Panc1 (cell line): ENCODE data around the gene USP5. TPM values are rescaled to one million over a fixed set of nuclear protein-coding genes. Genes with fewer than 3 reads are reported as not detected.

Source experiments
- ATAC-seq: fragments of 200-7000 bp; cut with Tn5 transposase; 2 replicates; pipeline ENCODE4 v1.9.1; 2020; ENCODE audit warnings: mild to moderate bottlenecking, moderate library complexity
- BruUV-seq: library from RNA; stranded (reverse); fragments of 400-500 nt; replicated peaks from 2 replicates; lab custom pipeline; 2021; lab: Mats Ljungman, UMichigan
- CTCF ChIA-PET: fragments of 300-600 bp; sonication (Branson Sonifier 250); formaldehyde crosslinking; loops from one replicate; lab custom pipeline; 2022; ENCODE audit warnings: antibody characterized with exemption; lab: Charles Lee
- POLR2A ChIA-PET: fragments of 300-600 bp; sonication (Branson Sonifier 250); formaldehyde crosslinking; loops from one replicate; lab custom pipeline; 2022; ENCODE audit warnings: antibody characterized with exemption; lab: Charles Lee
- DNase-seq: peaks from one replicate; pipeline ENCODE4 v3.0.0-alpha.2; 2010; ENCODE audit warnings: low read depth, low spot score
- H3K27ac ChIP-seq: 2 replicates; pipeline ENCODE4 v1.5.1; 2011; ENCODE audit warnings: mild to moderate bottlenecking, low read length, inconsistent platforms
- H3K27me3 ChIP-seq: fragments of 200-500 bp; sonication (Bioruptor generic); 2 replicates; pipeline ENCODE4 v1.6.0; 2014; ENCODE audit warnings: low read length, inconsistent platforms; ENCODE audit not compliant: control insufficient read depth, insufficient read depth
- H3K36me3 ChIP-seq: fragments of 200-500 bp; sonication (Bioruptor generic); 2 replicates; pipeline ENCODE4 v1.5.1; 2014; ENCODE audit warnings: inconsistent platforms, mild to moderate bottlenecking, low read length, moderate library complexity; ENCODE audit not compliant: control insufficient read depth, insufficient read depth
- H3K4me1 ChIP-seq: 2 replicates; pipeline ENCODE4 v1.5.1; 2011; ENCODE audit warnings: inconsistent platforms, mild to moderate bottlenecking, low read length, moderate library complexity; ENCODE audit not compliant: control insufficient read depth, insufficient read depth
- H3K4me3 ChIP-seq, 2 experiments: 2 replicates each; pipeline ENCODE4 v1.5.1; 2011 to 2012; ENCODE audit warnings: low read depth in 2 of 2, low read length in 2 of 2, mild to moderate bottlenecking in 2 of 2, inconsistent platforms in 1 of 2, moderate library complexity in 1 of 2
- H3K9me3 ChIP-seq: fragments of 200-500 bp; sonication (Bioruptor generic); 2 replicates; pipeline ENCODE4 v1.5.1; 2014; ENCODE audit warnings: low read depth, mild to moderate bottlenecking, inconsistent platforms, low read length, moderate library complexity; ENCODE audit not compliant: control insufficient read depth, insufficient read depth
- CTCF ChIP-seq: fragments of 450-650 bp; IDR thresholded peaks from 2 replicates; pipeline ENCODE4 v1.5.1; 2017; ENCODE audit warnings: mild to moderate bottlenecking
- POLR2AphosphoS5 ChIP-seq: IDR thresholded peaks from 2 replicates; pipeline ENCODE4 v1.6.1; 2012; ENCODE audit warnings: mild to moderate bottlenecking, low read depth, low read length, moderate library complexity
- REST ChIP-seq, 2 experiments: IDR thresholded peaks; 2 replicates each; pipeline ENCODE4 v1.6.1; 2011 to 2012; ENCODE audit warnings: low read depth in 2 of 2, control low read depth in 1 of 2, low read length in 1 of 2, mild to moderate bottlenecking in 1 of 2, moderate library complexity in 1 of 2; ENCODE audit not compliant: insufficient read depth in 1 of 2
- SIN3A ChIP-seq: IDR thresholded peaks from 2 replicates; pipeline ENCODE4 v1.6.1; 2012; ENCODE audit warnings: low read depth, mild to moderate bottlenecking, low read length, moderate library complexity, borderline replicate concordance; ENCODE audit not compliant: insufficient read depth
- TCF7L2 ChIP-seq: IDR thresholded peaks from 2 replicates; pipeline ENCODE4 v1.6.1; 2011; ENCODE audit warnings: mild to moderate bottlenecking, low read depth, low read length, inconsistent platforms
- in situ Hi-C: cut with HindIII; loops from 2 replicates; pipeline ENCODE4 v1.10.0; 2016; ENCODE audit warnings: low sequenced_read_pairs, low pct_unique_long_range_greater_than_20kb
- intact Hi-C: fragments of 100-400 bp; cut with micrococcal nuclease; formaldehyde crosslinking; loops from one replicate; pipeline ENCODE4 v1.10.0; 2022; ENCODE audit not compliant: unreplicated experiment
- total RNA-seq: library from RNA; stranded (reverse); gene quantifications from one replicate; pipeline ENCODE4 v1.2.1, GENCODE V29; 2021; ENCODE audit not compliant: unreplicated experiment

Gene USP5
- total RNA-seq, 1 experiment from 2014 or later, result 104 TPM

GRCh38 chr12:6896846-6897435, 45.0 kb downstream of the USP5 start:
- no peak for ATAC-seq
- H3K27me3 ChIP-seq, result no peaks in the 10 kb centered on the region
- DNase-seq, result no peak
- no peak for TF ChIP-seq REST (IDR thresholded peaks at IDR 0.05; ENCODE audit: insufficient read depth in 1 of 2, low read depth in 2 of 2, low read length in 1 of 2)
- TF ChIP-seq CTCF, result no peak
- no peak for TF ChIP-seq TCF7L2
- TF ChIP-seq POLR2AphosphoS5, result no peak
- TF ChIP-seq SIN3A, result no peak
- BruUV-seq, result no TSS peak
- H3K27ac ChIP-seq, result no peak overlapping the region
- ChIA-PET POLR2A (no interaction called here), CTCF (no interaction called here)
- in situ Hi-C loops, result no loop called here
- intact Hi-C loops, result no loop called here
- H3K4me3 ChIP-seq, result no peak overlapping the region
- H3K36me3 ChIP-seq, result no peaks in the 10 kb centered on the region
- H3K9me3 ChIP-seq, result no peaks in the 10 kb centered on the region
- H3K4me1 ChIP-seq, result no peaks in the 10 kb centered on the region; the same call in 1 of the 2 replicates

GRCh38 chr12:6899427-6899826, 47.5 kb downstream of the USP5 start:
- in situ Hi-C loops (no loop called here), intact Hi-C loops (no loop called here)
- Histone ChIP-seq H3K9me3 (no peaks in the 10 kb centered on the region), H3K4me3 (no peak overlapping the region), H3K27me3 (no peaks in the 10 kb centered on the region), H3K36me3 (no peaks in the 10 kb centered on the region), H3K27ac (no peak overlapping the region), H3K4me1 (no peaks in the 10 kb centered on the region; the same call in 1 of the 2 replicates)
- ChIA-PET POLR2A (interaction anchor here (0.5 kb wide), 1 partner anchor 14 kb away, joined by 3 read pairs; no protein-coding TSS in a partner anchor), CTCF (no interaction called here)
- TF ChIP-seq REST (IDR thresholded peaks at IDR 0.05; ENCODE audit: insufficient read depth in 1 of 2, low read depth in 2 of 2, low read length in 1 of 2) (no peak), CTCF (no peak), SIN3A (no peak), TCF7L2 (no peak), POLR2AphosphoS5 (no peak)
- DNase-seq (no peak), ATAC-seq (no peak)
- BruUV-seq, result no TSS peak
